K562 (cell line): ENCODE data around the gene SENP1. TPM values are rescaled to one million over a fixed set of nuclear protein-coding genes. Genes with fewer than 3 reads are reported as not detected.

ENCODE experiments used
- ATAC-seq: fragments of 200-7000 bp; cut with Tn5 transposase; 3 replicates; pipeline ENCODE4 v1.9.1; 2020; ENCODE audit warnings: moderate library complexity
- BruUV-seq: library from RNA; stranded (reverse); fragments of 400-500 nt; replicated peaks from 2 replicates; lab custom pipeline; 2021; lab: Mats Ljungman, UMichigan
- CTCF ChIA-PET: fragments of 300-600 bp; formaldehyde crosslinking; extraction: SDS; loops from one replicate; lab custom pipeline; 2021; ENCODE audit warnings: low intra/inter-chr PET ratio; lab: Yijun Ruan, JAX
- POLR2A ChIA-PET: fragments of 300-600, 350-650 bp; sonication (Branson Sonifier 250); formaldehyde crosslinking; extraction: SDS; loops from one replicate; lab custom pipeline; 2021; ENCODE audit warnings: antibody characterized with exemption, inconsistent platforms; lab: Yijun Ruan, JAX
- DNase-seq, 4 experiments: peaks; one replicate each; pipeline versions ENCODE4 v3.0.0 to v3.0.0-alpha.2; 2011 to 2018; ENCODE audit warnings: low spot score in 3 of 4, mixed read lengths in 3 of 4; ENCODE audit errors: extremely low read depth in 1 of 4
- FAIRE-seq: peaks from 2 replicates; lab custom pipeline; 2011; peaks lifted over from hg19 to GRCh38; lab: Jason Lieb, UNC
- H2AFZ ChIP-seq: 2 replicates; pipeline ENCODE4 v1.6.0; 2011; ENCODE audit warnings: low read depth, low read length, control low read depth, inconsistent platforms
- H3K27ac ChIP-seq: fragments of 200-600 bp; 3 replicates; pipeline ENCODE4 v1.8.0; 2011; ENCODE audit warnings: low read depth, mild to moderate bottlenecking, control low read depth, inconsistent platforms, low read length, moderate library complexity, mixed read lengths; ENCODE audit errors: extremely low read depth
- H3K27me3 ChIP-seq, 2 experiments: fragments of 300-600 bp in 1 of 2; 2 replicates in 1 of 2; 3 replicates in 1 of 2; pipeline versions ENCODE4 v1.6.0 to v1.8.0; 2011; ENCODE audit warnings: inconsistent platforms in 2 of 2, low read length in 2 of 2, mild to moderate bottlenecking in 1 of 2, mixed read lengths in 1 of 2, moderate library complexity in 1 of 2; ENCODE audit not compliant: control insufficient read depth in 2 of 2, insufficient read depth in 2 of 2
- H3K36me3 ChIP-seq: fragments of 300-600 bp; 3 replicates; pipeline ENCODE4 v1.8.0; 2011; ENCODE audit warnings: mild to moderate bottlenecking, low read length, inconsistent platforms; ENCODE audit not compliant: control insufficient read depth, insufficient read depth
- H3K4me1 ChIP-seq, 2 experiments: fragments of 200-600 bp in 1 of 2; replicated peaks in 1 of 2; 2 replicates in 1 of 2; 3 replicates in 1 of 2; pipeline versions ENCODE4 v1.5.1 to v1.8.0; 2011; ENCODE audit warnings: inconsistent platforms in 2 of 2, low read length in 2 of 2, mild to moderate bottlenecking in 1 of 2, mixed read lengths in 1 of 2, moderate library complexity in 1 of 2; ENCODE audit not compliant: control insufficient read depth in 2 of 2, insufficient read depth in 2 of 2
- H3K4me2 ChIP-seq: 2 replicates; pipeline ENCODE4 v1.6.1; 2011; ENCODE audit warnings: low read length, control low read depth, inconsistent platforms, mixed read lengths; ENCODE audit not compliant: insufficient read depth
- H3K4me3 ChIP-seq: fragments of 200-600 bp; sonication (generic), shearing (Covaris generic); 2 replicates; pipeline ENCODE4 v1.5.1; 2016; ENCODE audit warnings: control low read depth, inconsistent platforms
- H3K79me2 ChIP-seq: fragments of 200-600 bp; 3 replicates; pipeline ENCODE4 v1.8.0; 2011; ENCODE audit warnings: low read length, inconsistent platforms; ENCODE audit not compliant: control insufficient read depth, insufficient read depth
- H3K9ac ChIP-seq, 2 experiments: 2 replicates each; pipeline versions ENCODE4 v1.6.0 to v1.6.1; 2011; ENCODE audit warnings: low read depth in 2 of 2, low read length in 2 of 2, control low read depth in 1 of 2, inconsistent platforms in 1 of 2, mild to moderate bottlenecking in 1 of 2, mixed read lengths in 1 of 2; ENCODE audit not compliant: insufficient read depth in 1 of 2
- H3K9me1 ChIP-seq: one replicate; pipeline ENCODE4 v1.6.0; 2011; ENCODE audit warnings: inconsistent platforms, mild to moderate bottlenecking, low read length, moderate library complexity; ENCODE audit not compliant: control insufficient read depth, insufficient read depth
- H3K9me3 ChIP-seq: replicated peaks from 2 replicates; pipeline ENCODE4 v1.5.1; 2011; ENCODE audit warnings: low read depth, low read length, inconsistent platforms; ENCODE audit not compliant: control insufficient read depth, insufficient read depth
- H4K20me1 ChIP-seq: replicated peaks from 2 replicates; pipeline ENCODE4 v1.6.1; 2011; ENCODE audit warnings: low read length, inconsistent platforms, mixed read lengths; ENCODE audit not compliant: control insufficient read depth, insufficient read depth
- ARID1B ChIP-seq: fragments of 450-650 bp; IDR thresholded peaks from 2 replicates; pipeline ENCODE4 v1.6.1; 2016; ENCODE audit warnings: antibody characterized with exemption, mild to moderate bottlenecking, inconsistent platforms
- ARID3A ChIP-seq: IDR thresholded peaks from 2 replicates; pipeline ENCODE4 v1.6.1; 2012; ENCODE audit warnings: low read depth, low read length, improper control_type of control experiment, borderline replicate concordance
- BMI1 ChIP-seq: fragments of 150-350 bp; IDR thresholded peaks from 2 replicates; pipeline ENCODE4 v1.6.1; 2014; ENCODE audit warnings: low read length
- BRCA1 ChIP-seq, 2 experiments: fragments of 450-650 bp in 1 of 2; sonication (generic) in 1 of 2; formaldehyde crosslinking in 1 of 2; IDR thresholded peaks; 2 replicates each; pipeline versions ENCODE4 v1.5.0 to v1.6.1; 2017 to 2020; ENCODE audit warnings: mild to moderate bottlenecking in 1 of 2, missing genetic modification reagents in 1 of 2
- DMBX1 ChIP-seq: fragments of 250-450 bp; sonication (Bioruptor Pico); IDR thresholded peaks from 2 replicates; pipeline ENCODE4 v1.8.0; 2022; ENCODE audit warnings: inconsistent platforms, mild to moderate bottlenecking, moderate library complexity, borderline replicate concordance
- MED1 ChIP-seq: sonication (generic); formaldehyde crosslinking; IDR thresholded peaks from 2 replicates; pipeline ENCODE4 v1.8.1; 2023; ENCODE audit warnings: missing genetic modification reagents, borderline replicate concordance
- MXI1 ChIP-seq: IDR thresholded peaks from 2 replicates; pipeline ENCODE4 v1.6.1; 2011; ENCODE audit warnings: low read depth, mild to moderate bottlenecking, improper control_type of control experiment, low read length
- POLR2H ChIP-seq: IDR thresholded peaks from 2 replicates; pipeline ENCODE4 v1.6.1; 2016; ENCODE audit warnings: missing genetic modification characterization, low read depth, mild to moderate bottlenecking, control low read depth, missing compliant biosample characterization, moderate library complexity
- RUNX1 ChIP-seq: sonication (generic); IDR thresholded peaks from 2 replicates; pipeline ENCODE4 v1.6.1; 2016; ENCODE audit warnings: antibody characterized with exemption, low read depth
- YY1 ChIP-seq, 3 experiments: IDR thresholded peaks; 2 replicates each; pipeline ENCODE4 v1.6.1; 2011; ENCODE audit warnings: low read length in 2 of 3, mild to moderate bottlenecking in 2 of 3, moderate library complexity in 2 of 3, borderline replicate concordance in 1 of 3, control low read depth in 1 of 3, low read depth in 1 of 3; ENCODE audit not compliant: insufficient read depth in 3 of 3, insufficient replicate concordance in 2 of 3, control insufficient read depth in 1 of 3, insufficient read length in 1 of 3; ENCODE audit errors: extremely low read depth in 1 of 3
- ZNF280B ChIP-seq: fragments of 250-450 bp; sonication (Bioruptor Pico); IDR thresholded peaks from 2 replicates; pipeline ENCODE4 v1.5.1; 2021; ENCODE audit warnings: mild to moderate bottlenecking
- ZNF780A ChIP-seq: fragments of 250-450 bp; sonication (Bioruptor Pico); IDR thresholded peaks from 2 replicates; pipeline ENCODE4 v1.5.0; 2021; ENCODE audit warnings: mild to moderate bottlenecking
- WGBS: fragments of 100-300 bp; shearing (Covaris generic); methylation state at CpG from one replicate; pipeline ENCODE4 v1.1.6; 2016; ENCODE audit warnings: low coverage, mixed read lengths; ENCODE audit not compliant: insufficient coverage; ENCODE audit errors: missing lambda C conversion rate; 5-methylcytosine and 5-hydroxymethylcytosine counted together
- in situ Hi-C: fragments of 300-500 bp; cut with MboI; formaldehyde crosslinking; loops from 4 replicates; pipeline ENCODE4 v1.15.0; 2018; ENCODE audit warnings: inconsistent platforms, mixed read lengths
- intact Hi-C: fragments of 100-400 bp; cut with micrococcal nuclease; formaldehyde crosslinking; loops from 2 replicates; pipeline ENCODE4 v1.14.2; 2022
- polyA plus RNA-seq, 8 experiments: library from polyadenylated mRNA; depleted of rRNA in 4 of 8; stranded (reverse) in 5 of 8; unstranded in 3 of 8; fragments of >200 nt; fragmentation: Nextera tagmentation in 2 of 8; fragmentation: Illumina TruSeq in 1 of 8; extraction: Ambion mirVana in 2 of 8; extraction: Trizol in 1 of 8; gene quantifications; 2 replicates each; pipeline versions ENCODE4 v1.2.1 to v1.2.3, GENCODE V29; 2011 to 2014; ENCODE audit warnings: inconsistent platforms in 1 of 8, missing spikeins in 1 of 8
- total RNA-seq, 7 experiments: library from RNA; depleted of rRNA in 6 of 7; stranded (reverse); fragments of >200 nt in 6 of 7; fragmentation: Illumina TruSeq in 2 of 7; extraction: Trizol in 2 of 7; gene quantifications; 2 replicates each; pipeline versions ENCODE4 v1.2.1 to v1.2.3, GENCODE V29; 2011 to 2021; ENCODE audit warnings: low replicate concordance in 1 of 7
- TF ChIP-seq, protein P1 (sequence below): fragments of 450-650 bp; IDR thresholded peaks from 2 replicates; pipeline ENCODE4 v1.6.1; 2016; ENCODE audit warnings: missing biosample characterization, missing genetic modification characterization

Gene SENP1
- total and polyA plus RNA-seq, 9 of the 15 experiments (the other 6 are each of a cell fraction or from before 2014, with no cell fraction given) = 15.5 to 59.0 (median 36.3) TPM

DNA sequence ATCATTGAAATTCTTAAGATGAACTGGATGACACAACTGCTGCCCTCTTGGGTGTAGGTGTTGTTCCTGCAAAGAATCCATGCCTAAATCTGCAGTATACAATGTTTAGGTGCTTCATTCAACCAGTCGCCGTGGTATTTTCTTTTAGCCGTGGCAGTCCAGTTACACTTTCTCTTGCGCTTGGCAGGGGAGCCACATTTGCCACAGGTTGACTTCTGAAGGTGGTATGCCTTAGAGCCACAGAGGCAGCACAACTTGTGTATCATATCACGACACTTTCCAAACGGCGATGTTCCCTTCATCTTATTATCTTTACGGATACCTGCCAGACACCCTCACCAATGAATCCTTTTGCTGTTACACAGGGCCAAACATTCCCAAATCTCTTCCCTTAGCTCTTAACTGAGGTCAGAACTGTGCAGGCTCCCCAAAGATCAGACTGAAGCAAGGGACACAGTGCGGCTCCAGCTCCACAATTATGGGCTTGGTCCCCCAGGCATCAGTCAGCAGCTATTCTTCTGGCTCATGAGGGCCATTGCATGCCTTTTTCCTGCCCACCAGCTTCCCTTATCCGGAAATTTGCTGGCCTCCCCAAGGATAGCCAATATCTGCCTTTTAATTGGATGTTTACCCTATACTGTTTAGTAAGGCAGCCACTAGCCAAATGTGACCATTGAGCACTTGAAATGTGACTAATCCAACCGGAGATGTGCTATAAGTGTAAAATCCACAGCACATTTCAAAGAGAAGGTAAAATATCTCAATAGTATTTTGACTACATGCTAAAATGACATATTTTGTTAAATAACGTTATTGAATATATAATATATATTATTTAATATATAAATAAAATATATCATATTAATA is 50.7 kb downstream of the SENP1 start (continued):
- TF ChIP-seq ARID3A = no peak
- no peak for TF ChIP-seq ARID1B

DNA sequence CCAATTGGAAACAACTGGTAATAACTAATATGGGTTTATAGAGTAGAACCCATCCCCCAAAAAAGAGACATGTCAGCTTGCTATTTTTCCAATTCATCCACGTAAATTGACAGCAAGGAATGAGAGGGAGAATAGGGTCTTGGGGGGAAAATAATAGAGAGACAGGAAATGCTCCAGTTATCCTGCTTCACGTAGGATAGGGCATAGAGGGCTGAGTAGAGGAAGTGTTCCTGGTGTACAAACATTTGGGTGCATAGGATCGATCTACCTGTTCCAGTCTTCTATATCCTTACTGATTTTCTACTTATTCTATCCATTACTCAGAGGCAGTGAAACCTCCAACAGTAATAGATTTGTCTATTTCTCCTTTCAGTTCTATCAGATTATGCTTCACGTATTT is 52.0 kb downstream of the SENP1 start:
- 95% methylated on average over 4 of the region's 4 CpGs for WGBS
- Histone ChIP-seq H3K4me3 (no peak overlapping the region), H3K9ac (no peak overlapping the region), H3K36me3 (peaks cover 38% of the 10 kb centered on the region), H3K9me1 (no peaks in the 10 kb centered on the region), H4K20me1 (no peaks in the 10 kb centered on the region), H3K27me3 (no peaks in the 10 kb centered on the region), H3K4me1 (no peaks in the 10 kb centered on the region), H3K4me2 (no peak overlapping the region), H3K79me2 (no peaks in the 10 kb centered on the region), H3K27ac (no peak overlapping the region), H3K9me3 (peaks cover 2% of the 10 kb centered on the region; the same call in 1 of the 2 replicates), H2AFZ (no peak overlapping the region)
- ATAC-seq = no peak
- intact Hi-C loops = no loop called here
- POLR2A ChIA-PET = interaction anchor here (1.1 kb wide), 1 partner anchor 9 kb away, joined by 3 read pairs; no protein-coding TSS in a partner anchor
- no peak for FAIRE-seq
- no peak for DNase-seq
- BruUV-seq = no TSS peak
- CTCF ChIA-PET = no interaction called here
- TF ChIP-seq ZNF280B (CRISPR knock-in tag) (no peak), MXI1 (no peak), BMI1 (no peak), BRCA1 (IDR thresholded peaks at IDR 0.05) (no peak), BRCA1 (CRISPR knock-in tag; IDR thresholded peaks at IDR 0.05) (no peak), MED1 (CRISPR knock-in tag) (no peak), DMBX1 (no peak), YY1 (IDR thresholded peaks at IDR 0.05; ENCODE audit: borderline replicate concordance in 1 of 3, control insufficient read depth in 1 of 3, extremely low read depth in 1 of 3, insufficient read depth in 3 of 3, insufficient read length in 1 of 3, insufficient replicate concordance in 2 of 3, low read depth in 1 of 3, low read length in 2 of 3) (no peak), ZNF780A (CRISPR knock-in tag) (no peak), RUNX1 (no peak), POLR2H (no peak)
- TF ChIP-seq, protein P1, sequence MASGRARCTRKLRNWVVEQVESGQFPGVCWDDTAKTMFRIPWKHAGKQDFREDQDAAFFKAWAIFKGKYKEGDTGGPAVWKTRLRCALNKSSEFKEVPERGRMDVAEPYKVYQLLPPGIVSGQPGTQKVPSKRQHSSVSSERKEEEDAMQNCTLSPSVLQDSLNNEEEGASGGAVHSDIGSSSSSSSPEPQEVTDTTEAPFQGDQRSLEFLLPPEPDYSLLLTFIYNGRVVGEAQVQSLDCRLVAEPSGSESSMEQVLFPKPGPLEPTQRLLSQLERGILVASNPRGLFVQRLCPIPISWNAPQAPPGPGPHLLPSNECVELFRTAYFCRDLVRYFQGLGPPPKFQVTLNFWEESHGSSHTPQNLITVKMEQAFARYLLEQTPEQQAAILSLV = no peak
- in situ Hi-C loops = no loop called here
